IMR-90 (cell line): Measurements from ENCODE around the gene UBL7. TPM values are rescaled to one million over a fixed set of nuclear protein-coding genes. Genes with fewer than 3 reads are reported as not detected.

ENCODE experiments used
- ATAC-seq: fragments of 200-7000 bp; cut with Tn5 transposase; 2 replicates; pipeline ENCODE4 v1.9.1; 2020; ENCODE audit warnings: low read depth, mild to moderate bottlenecking, moderate library complexity
- BruUV-seq: library from RNA; stranded (reverse); fragments of 400-500 nt; replicated peaks from 2 replicates; lab custom pipeline; 2021; lab: Mats Ljungman, UMichigan
- CTCF ChIA-PET: fragments of 300-600 bp; formaldehyde crosslinking; extraction: SDS; loops from one replicate; lab custom pipeline; 2021; ENCODE audit warnings: antibody characterized with exemption; lab: Yijun Ruan, JAX
- POLR2A ChIA-PET: fragments of 300-600 bp; sonication (Branson Sonifier 250); formaldehyde crosslinking; loops from one replicate; lab custom pipeline; 2022; ENCODE audit warnings: antibody characterized with exemption; ENCODE audit not compliant: unreplicated experiment; lab: Charles Lee
- DNase-seq: peaks from one replicate; pipeline ENCODE4 v3.0.0; 2013
- H2AFZ ChIP-seq: replicated peaks from 2 replicates; pipeline ENCODE3; 2013; ENCODE audit warnings: low read length, mild to moderate bottlenecking; ENCODE audit not compliant: poor library complexity
- H2AK5ac ChIP-seq: 2 replicates; pipeline ENCODE4 v1.6.1; 2013; ENCODE audit warnings: low read depth, low read length, inconsistent platforms
- H2AK9ac ChIP-seq: replicated peaks from 2 replicates; pipeline ENCODE3; 2013; ENCODE audit warnings: mild to moderate bottlenecking, low read depth, low read length, moderate library complexity; ENCODE audit not compliant: poor library complexity
- H2BK120ac ChIP-seq: 2 replicates; pipeline ENCODE4 v1.6.1; 2013; ENCODE audit warnings: low read depth, low read length, inconsistent platforms
- H2BK15ac ChIP-seq: 3 replicates; pipeline ENCODE4 v1.6.1; 2013; ENCODE audit warnings: low read depth, low read length, inconsistent platforms
- H2BK20ac ChIP-seq: 2 replicates; pipeline ENCODE4 v1.6.1; 2013; ENCODE audit warnings: low read depth, mild to moderate bottlenecking, inconsistent platforms, low read length, moderate library complexity
- H2BK5ac ChIP-seq: 2 replicates; pipeline ENCODE4 v1.6.1; 2013; ENCODE audit warnings: mild to moderate bottlenecking, low read depth, low read length, inconsistent platforms; ENCODE audit not compliant: poor library complexity, severe bottlenecking
- H3K14ac ChIP-seq: replicated peaks from 2 replicates; pipeline ENCODE4 v1.6.1; 2013; ENCODE audit warnings: low read depth, low read length, inconsistent platforms
- H3K18ac ChIP-seq: 2 replicates; pipeline ENCODE4 v1.6.1; 2013; ENCODE audit warnings: low read depth, low read length, control low read depth
- H3K23ac ChIP-seq: 2 replicates; pipeline ENCODE4 v1.6.1; 2013; ENCODE audit warnings: low read depth, low read length, inconsistent platforms
- H3K27ac ChIP-seq: 2 replicates; pipeline ENCODE4 v1.5.1; 2013; ENCODE audit warnings: mild to moderate bottlenecking, control low read depth, low read length; ENCODE audit not compliant: insufficient read depth
- H3K27me3 ChIP-seq: 2 replicates; pipeline ENCODE4 v1.6.1; 2013; ENCODE audit warnings: low read length; ENCODE audit not compliant: control insufficient read depth, insufficient read depth
- H3K36me3 ChIP-seq: 2 replicates; pipeline ENCODE4 v1.6.1; 2013; ENCODE audit warnings: low read length, mixed read lengths; ENCODE audit not compliant: control insufficient read depth, insufficient read depth
- H3K4ac ChIP-seq: 2 replicates; pipeline ENCODE4 v1.6.1; 2013; ENCODE audit warnings: low read depth, low read length, inconsistent platforms
- H3K4me1 ChIP-seq: 2 replicates; pipeline ENCODE4 v1.6.1; 2013; ENCODE audit warnings: low read length, mixed read lengths; ENCODE audit not compliant: control insufficient read depth, insufficient read depth
- H3K4me2 ChIP-seq: 2 replicates; pipeline ENCODE4 v1.6.1; 2013; ENCODE audit warnings: low read depth, mild to moderate bottlenecking, control low read depth, low read length, moderate library complexity
- H3K4me3 ChIP-seq: 2 replicates; pipeline ENCODE4 v1.5.1; 2013; ENCODE audit warnings: low read depth, mild to moderate bottlenecking, control low read depth, low read length, moderate library complexity; ENCODE audit not compliant: insufficient read depth
- H3K56ac ChIP-seq: 2 replicates; pipeline ENCODE4 v1.6.1; 2013; ENCODE audit warnings: low read length, inconsistent platforms; ENCODE audit not compliant: insufficient read depth; ENCODE audit errors: extremely low read depth
- H3K79me1 ChIP-seq, 2 experiments: 2 replicates each; pipeline ENCODE4 v1.6.1; 2013; ENCODE audit warnings: low read length in 2 of 2, inconsistent platforms in 1 of 2, low read depth in 1 of 2
- H3K9ac ChIP-seq: 2 replicates; pipeline ENCODE4 v1.6.1; 2013; ENCODE audit warnings: low read depth, low read length, control low read depth
- H3K9me1 ChIP-seq: 2 replicates; pipeline ENCODE4 v1.6.1; 2013; ENCODE audit warnings: low read length, inconsistent platforms; ENCODE audit not compliant: insufficient read depth
- H3K9me3 ChIP-seq: 2 replicates; pipeline ENCODE4 v1.6.1; 2013; ENCODE audit warnings: low read length; ENCODE audit not compliant: control insufficient read depth, insufficient read depth
- H4K20me1 ChIP-seq: 2 replicates; pipeline ENCODE4 v1.6.1; 2013; ENCODE audit warnings: low read length, inconsistent platforms; ENCODE audit not compliant: insufficient read depth
- H4K5ac ChIP-seq: 2 replicates; pipeline ENCODE4 v1.6.1; 2013; ENCODE audit warnings: mild to moderate bottlenecking, low read depth, low read length, control low read depth
- H4K8ac ChIP-seq, 2 experiments: 2 replicates each; pipeline ENCODE4 v1.6.1; 2013; ENCODE audit warnings: low read depth in 2 of 2, low read length in 2 of 2, control low read depth in 1 of 2, inconsistent platforms in 1 of 2
- H4K91ac ChIP-seq: 2 replicates; pipeline ENCODE4 v1.6.1; 2013; ENCODE audit warnings: low read depth, low read length, inconsistent platforms; ENCODE audit not compliant: insufficient read depth
- CEBPB ChIP-seq: IDR thresholded peaks from 2 replicates; pipeline ENCODE4 v1.6.1; 2012; ENCODE audit warnings: low read depth, low read length, improper control_type of control experiment
- CHD1 ChIP-seq: IDR thresholded peaks from 2 replicates; pipeline ENCODE4 v1.6.1; 2012; ENCODE audit warnings: low read depth, low read length, improper control_type of control experiment
- ELK1 ChIP-seq: fragments of 150-350 bp; IDR thresholded peaks from 2 replicates; pipeline ENCODE4 v1.6.1; 2016; ENCODE audit warnings: low read depth, mild to moderate bottlenecking, low read length, moderate library complexity, borderline replicate concordance
- FOS ChIP-seq: fragments of 150-350 bp; IDR thresholded peaks from 2 replicates; pipeline ENCODE4 v1.6.1; 2016; ENCODE audit warnings: low read depth, low read length
- NFE2L2 ChIP-seq: fragments of 150-350 bp; IDR thresholded peaks from 2 replicates; pipeline ENCODE4 v1.6.1; 2016; ENCODE audit warnings: low read depth, mild to moderate bottlenecking, low read length
- RCOR1 ChIP-seq: IDR thresholded peaks from 2 replicates; pipeline ENCODE4 v1.6.1; 2012; ENCODE audit warnings: mild to moderate bottlenecking, low read length, improper control_type of control experiment; ENCODE audit not compliant: insufficient replicate concordance
- SMC3 ChIP-seq: fragments of 150-350 bp; IDR thresholded peaks from 2 replicates; pipeline ENCODE4 v1.6.1; 2016; ENCODE audit warnings: low read depth, mild to moderate bottlenecking, antibody characterized with exemption, low read length, moderate library complexity
- WGBS, 2 experiments: methylation state at CpG; one replicate each; pipeline versions ENCODE4 v1.1.5 to v1.1.7; 2013; ENCODE audit warnings: missing lambda C conversion rate in 2 of 2; ENCODE audit not compliant: insufficient read length in 1 of 2; ENCODE audit errors: extremely low coverage in 2 of 2; 5-methylcytosine and 5-hydroxymethylcytosine counted together
- dilution Hi-C: fragments of 300-500 bp; cut with HindIII; formaldehyde crosslinking; loops from one replicate; pipeline ENCODE4 v1.14.3; 2018; ENCODE audit warnings: low sequenced_read_pairs; ENCODE audit not compliant: unreplicated experiment
- in situ Hi-C: fragments of 300-500 bp; cut with MboI; formaldehyde crosslinking; loops from 3 replicates; pipeline ENCODE4 v1.14.3; 2019; ENCODE audit warnings: low sequenced_read_pairs, inconsistent platforms, mixed read lengths
- intact Hi-C: fragments of 100-400 bp; cut with micrococcal nuclease; formaldehyde crosslinking; loops from 2 replicates; pipeline ENCODE4 v1.10.0; 2022
- polyA plus RNA-seq, 3 experiments: library from polyadenylated mRNA; depleted of rRNA; stranded (reverse); fragments of >200 nt; gene quantifications; 2 replicates each; pipeline ENCODE4 v1.2.3, GENCODE V29; 2012; ENCODE audit warnings: low replicate concordance in 1 of 3
- total RNA-seq: library from RNA; depleted of rRNA; stranded (reverse); fragments of >200 nt; gene quantifications from 2 replicates; pipeline ENCODE4 v1.2.3, GENCODE V29; 2012

The UBL7 gene
- total and polyA plus RNA-seq, 2 of the 4 experiments (the other 2 are of a cell fraction), result 68.1 to 78.4 TPM

- Histone ChIP-seq H4K5ac (no peak overlapping the region), H3K9me3 (0 out of 2 replicates have a peak, but pooled peaks cover 2% of the 10 kb centered on the region), H3K18ac (no peak overlapping the region), H2AK9ac (no peak overlapping the region), H3K36me3 (no peaks in the 10 kb centered on the region), H2BK5ac (no peak overlapping the region), H3K4me2 (no peak overlapping the region), H3K56ac (no peak overlapping the region), H2BK15ac (no peak overlapping the region), H3K23ac (no peak overlapping the region), H2AK5ac (no peak overlapping the region), H3K9ac (no peak overlapping the region), H2BK20ac (no peak overlapping the region), H3K14ac (no peak overlapping the region), H3K79me1 (no peaks in the 10 kb centered on the region), H3K9me1 (no peaks in the 10 kb centered on the region), H4K8ac (no peak overlapping the region), H3K4me3 (no peak overlapping the region), H4K91ac (no peak overlapping the region), H2BK120ac (no peak overlapping the region), H3K4me1 (no peaks in the 10 kb centered on the region), H4K20me1 (no peaks in the 10 kb centered on the region), H2AFZ (no peak overlapping the region), H3K27me3 (no peaks in the 10 kb centered on the region), H3K27ac (no peak overlapping the region), H3K4ac (no peak overlapping the region)
- ChIA-PET POLR2A (no interaction called here), CTCF (no interaction called here)
- WGBS, 2 experiments, result no CpG with 5 or more reads among the region's 2 CpGs
- dilution Hi-C loops (no loop called here), intact Hi-C loops (no loop called here), in situ Hi-C loops (no loop called here)
- ATAC-seq, result no peak
- BruUV-seq, result no TSS peak
- TF ChIP-seq CEBPB, result no peak
- no peak for TF ChIP-seq CHD1
- TF ChIP-seq ELK1, result no peak
- no peak for TF ChIP-seq FOS
- no peak for TF ChIP-seq NFE2L2
- TF ChIP-seq SMC3, result no peak
- TF ChIP-seq RCOR1, result no peak
- no peak for DNase-seq
These were observed 36.6 kb upstream of the UBL7 start for GRCh38 chr15:74497584-74497983.
